HG03108 (cell line): ENCODE results near the gene PAX5.
A peak's percentile ranks its signal among the peaks of the same experiment; 100 is the strongest.
"Not testable (repeated sequence)": the region's sequence is repeated elsewhere in the genome, so short reads cannot be mapped to it uniquely, and the experiment has no call there.

Source experiments
- ATAC-seq: cut with Tn5 transposase; IDR thresholded peaks from one replicate; pipeline ENCODE4 v1.9.1; 2021; ENCODE audit warnings: moderate library complexity; ENCODE audit not compliant: unreplicated experiment

The PAX5 gene

DNA sequence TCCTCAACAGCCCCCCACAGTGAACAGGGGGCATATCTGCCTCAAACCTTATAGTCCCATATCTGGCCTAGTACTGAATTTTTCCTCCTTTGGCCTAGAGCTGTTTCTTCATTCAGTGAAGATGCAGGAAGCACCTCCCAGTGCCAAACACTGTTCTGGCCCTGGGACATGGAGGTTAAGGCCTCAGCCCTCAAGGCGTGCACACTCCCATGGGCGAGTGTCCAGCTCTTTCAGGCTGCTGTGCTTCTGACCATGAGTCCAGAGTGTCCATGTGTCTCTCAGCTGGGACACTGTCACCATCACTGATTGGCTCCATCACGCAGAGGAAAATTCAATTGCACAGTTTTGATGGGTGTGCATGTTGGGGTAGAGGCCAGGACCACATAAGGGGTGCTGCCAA is 151.5 kb downstream of the PAX5 start:
- no peak for ATAC-seq

DNA sequence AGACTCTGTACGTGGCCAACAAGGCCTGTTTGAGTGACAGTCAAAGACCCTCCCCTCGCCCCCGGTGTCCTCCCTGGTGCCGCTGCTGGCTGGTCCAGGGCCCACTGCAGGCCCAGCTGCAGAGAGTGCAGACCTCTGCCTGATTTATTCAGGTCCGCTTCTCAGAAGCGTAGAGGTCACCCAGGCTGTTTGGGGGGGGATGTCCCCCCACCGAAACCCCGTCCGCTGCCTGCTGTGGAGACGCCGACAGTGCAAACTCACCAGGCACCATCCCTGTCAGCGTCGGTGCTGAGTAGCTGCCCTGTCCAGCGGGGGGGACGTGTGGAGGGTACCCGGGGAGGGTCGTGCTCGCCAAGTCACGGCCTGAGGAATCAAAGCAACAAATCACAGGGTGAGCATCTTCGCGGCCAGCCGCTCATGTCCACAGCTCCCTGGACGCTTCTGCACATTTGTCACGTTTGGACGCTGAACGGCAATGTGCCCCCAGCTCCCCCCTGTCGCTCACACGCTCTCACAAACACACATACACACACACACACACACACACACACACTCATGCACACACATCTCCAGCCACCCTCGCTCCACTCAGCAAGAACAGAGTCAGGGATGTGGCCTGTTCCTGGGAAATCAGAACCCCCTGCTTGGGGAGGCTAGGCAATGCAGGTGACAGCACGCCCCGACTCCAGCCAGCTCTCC is 152.2 kb downstream of the PAX5 start:
- no peak for ATAC-seq

DNA sequence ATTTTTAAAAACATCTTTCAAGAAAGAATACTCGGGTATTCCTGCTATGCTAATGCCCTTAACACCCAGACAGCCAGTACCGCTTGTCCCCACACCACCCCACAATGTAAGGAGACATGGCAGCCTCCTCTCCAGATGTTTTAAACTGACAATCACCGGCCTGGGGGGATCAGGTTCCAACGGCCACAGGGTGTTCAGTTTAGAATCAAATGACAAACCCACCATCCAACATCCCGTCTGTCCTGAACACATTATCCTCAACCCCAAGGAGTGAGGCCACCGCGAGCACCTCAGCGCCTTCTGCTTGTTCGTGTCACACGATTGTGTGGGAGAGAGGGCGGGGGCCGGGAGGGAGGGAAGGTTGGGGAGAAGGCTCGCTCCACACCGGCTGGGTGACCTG is 152.8 kb downstream of the PAX5 start:
- ATAC-seq = no peak

DNA sequence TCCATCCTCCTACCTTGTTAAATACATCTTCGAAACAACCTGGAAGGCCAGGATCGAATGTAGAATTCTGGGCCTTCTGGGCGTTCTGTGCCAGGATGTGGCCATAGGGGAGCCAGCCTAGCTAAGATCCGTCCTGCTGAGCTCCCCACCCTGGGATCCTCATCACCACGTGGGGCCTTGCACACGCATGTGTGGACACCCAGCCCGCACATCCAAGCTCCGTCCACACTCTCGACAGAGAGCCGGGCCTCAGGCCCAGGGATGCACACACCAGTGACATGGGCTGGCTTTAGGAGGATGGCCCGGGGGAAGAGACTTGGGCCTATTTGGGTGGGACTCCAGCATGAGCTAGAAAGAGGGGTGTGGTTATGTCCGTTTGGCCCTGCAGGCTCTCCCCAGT is 154.0 kb downstream of the PAX5 start:
- no peak for ATAC-seq

DNA sequence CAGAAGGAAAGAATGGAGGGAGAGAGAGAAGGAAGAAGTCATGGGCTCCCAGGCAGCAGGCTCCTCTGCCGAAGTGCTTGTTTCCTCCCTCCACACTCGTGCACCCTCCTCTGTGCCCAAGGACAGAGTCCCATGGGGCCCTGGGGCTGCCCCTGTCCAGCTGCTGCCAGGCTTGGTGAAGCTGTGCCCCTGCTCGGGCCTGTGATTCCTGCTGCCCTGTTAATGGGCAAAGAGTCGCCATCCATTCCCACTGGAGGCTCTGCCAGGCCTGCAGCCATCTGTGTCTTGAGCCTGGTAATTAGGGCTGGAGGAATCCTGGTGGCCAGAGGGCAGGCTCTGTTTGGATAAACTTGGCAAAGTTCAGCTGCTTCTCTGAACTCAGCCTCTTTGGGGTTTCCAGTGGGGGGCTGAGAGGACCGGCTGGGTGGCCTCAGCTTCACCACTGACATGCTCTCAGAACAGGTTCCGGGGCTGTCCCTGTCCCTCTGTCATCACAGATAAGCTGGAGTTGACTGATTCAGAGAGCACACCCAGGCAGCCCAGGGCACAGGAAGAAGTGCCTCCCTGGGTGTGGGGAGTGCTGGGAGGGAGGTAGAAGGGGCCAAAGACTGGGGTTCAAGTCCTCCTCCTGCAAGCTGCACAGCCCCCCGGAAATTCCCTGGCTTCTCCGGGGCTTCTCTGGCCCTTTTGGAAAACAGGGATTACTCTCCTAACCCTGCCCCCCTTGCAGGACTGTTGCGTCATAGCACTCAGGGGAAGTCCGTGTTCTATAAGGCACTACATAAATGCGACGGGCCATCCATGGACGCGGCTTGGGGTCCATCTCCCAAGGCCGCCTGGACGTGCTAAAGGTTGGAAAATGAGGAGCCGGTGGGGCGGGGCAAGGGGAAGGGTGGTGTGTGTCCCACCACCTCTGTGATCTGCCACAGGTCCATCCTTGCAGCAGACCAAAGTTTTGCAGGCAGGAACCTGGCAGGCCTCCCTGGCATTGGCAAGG is 154.8 kb downstream of the PAX5 start:
- peak; percentile 72 for ATAC-seq

DNA sequence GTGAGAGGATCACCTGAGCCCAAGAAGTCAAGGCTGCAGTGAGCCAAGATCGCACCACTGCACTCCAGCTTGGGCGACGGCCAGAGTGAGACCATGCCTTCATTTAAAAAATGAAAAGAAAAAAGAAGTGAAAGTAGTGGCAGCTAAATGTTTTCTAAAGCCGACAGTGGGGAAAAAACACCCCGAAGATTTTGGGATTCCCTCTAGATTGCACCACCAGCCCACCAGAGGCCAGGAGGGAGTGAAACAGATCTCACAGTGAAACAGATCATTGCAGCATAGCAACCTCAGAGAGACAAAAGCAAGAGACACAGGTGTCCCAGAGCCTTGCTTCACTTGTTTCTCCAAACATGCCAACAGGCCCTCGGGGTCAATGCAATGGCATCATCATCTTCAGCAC is 156.8 kb downstream of the PAX5 start:
- ATAC-seq = no peak

DNA sequence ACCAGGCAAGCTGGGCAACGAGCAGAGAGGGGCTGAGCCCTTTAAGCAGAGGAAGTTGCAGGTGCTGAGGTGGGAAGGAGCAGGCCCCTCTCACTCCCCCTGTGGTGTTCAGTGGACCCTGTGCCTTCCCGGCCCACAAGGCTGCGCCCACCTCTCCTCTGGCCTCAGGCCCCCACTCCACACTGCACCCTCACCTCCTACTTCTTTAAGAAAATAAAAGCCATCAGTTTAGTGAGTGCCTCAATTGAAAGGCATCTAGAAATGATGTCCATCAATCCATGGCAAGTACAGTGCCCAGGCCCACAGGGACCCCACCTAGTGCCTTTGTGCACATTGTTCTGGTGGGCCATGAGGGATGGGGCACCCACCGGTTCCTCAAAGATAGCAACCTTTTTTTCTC is 158.0 kb downstream of the PAX5 start:
- ATAC-seq = no peak

DNA sequence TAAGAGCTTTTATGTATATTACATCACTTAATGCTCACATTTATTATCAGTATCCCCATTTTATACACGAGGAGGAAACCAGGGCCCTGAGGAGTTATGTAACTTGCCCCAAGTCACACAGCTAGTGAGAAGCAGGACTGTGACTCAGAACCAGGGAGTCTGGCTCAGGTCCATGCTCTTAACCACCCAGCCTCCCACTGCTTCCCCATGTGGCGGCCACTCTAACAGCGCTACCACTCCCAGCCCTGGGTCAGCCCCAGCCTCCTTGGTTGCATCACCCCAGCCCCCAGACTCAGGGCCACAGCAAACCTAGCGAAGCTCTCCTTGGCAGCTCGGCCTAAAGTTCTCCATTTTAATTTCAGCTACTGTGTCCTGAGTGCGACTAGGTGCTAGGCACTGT is 159.1 kb downstream of the PAX5 start:
- ATAC-seq = no peak

DNA sequence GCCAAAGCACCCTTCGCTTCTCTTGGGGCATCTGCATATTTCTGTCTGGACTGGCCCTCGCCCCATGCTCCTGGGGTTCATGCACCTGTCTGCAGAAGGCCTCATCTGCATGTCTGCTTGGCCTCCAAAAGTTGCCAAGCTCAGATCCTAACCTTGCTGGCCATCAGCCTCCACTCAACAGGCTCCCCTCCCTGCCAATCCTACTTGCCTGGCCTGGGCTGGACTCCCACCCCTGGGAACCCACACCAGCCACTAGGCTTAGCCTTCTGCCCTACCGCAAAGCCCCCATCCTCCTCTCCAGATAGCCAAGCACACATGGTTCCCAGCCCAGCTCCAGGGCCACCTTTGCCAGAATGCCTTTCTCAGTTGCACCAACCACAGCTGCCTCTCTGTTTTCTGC is 159.8 kb downstream of the PAX5 start:
- ATAC-seq = no peak

DNA sequence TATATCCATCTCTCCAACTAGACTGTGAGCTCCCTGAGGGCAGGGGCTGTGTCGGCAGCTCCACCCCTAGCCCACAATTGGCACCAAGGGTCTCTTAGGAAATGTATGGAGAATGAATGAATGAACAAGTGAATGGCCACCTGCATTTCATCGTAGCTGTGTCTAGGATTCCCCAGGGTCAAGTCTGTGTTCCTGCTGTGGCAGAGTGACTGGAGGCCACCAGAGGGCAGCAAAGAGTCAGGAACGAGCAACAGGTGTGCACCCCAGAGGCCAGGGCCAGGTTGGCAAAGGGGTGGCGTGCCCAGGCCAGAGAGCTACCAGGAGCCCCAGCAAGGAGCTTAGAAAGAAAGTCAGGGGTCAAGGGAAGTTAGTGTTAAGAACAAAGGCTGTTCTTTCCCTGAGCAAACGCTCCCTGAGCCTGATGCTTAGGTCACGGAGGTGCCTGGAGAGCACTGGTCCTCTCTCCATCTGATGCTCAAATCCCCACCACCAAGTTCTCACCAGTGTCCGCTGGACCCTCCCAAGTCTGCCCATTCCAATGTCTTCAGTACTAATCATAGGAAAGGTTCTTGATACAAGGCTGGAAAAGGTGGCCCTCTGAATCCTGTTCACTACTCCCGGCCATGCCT is 160.7 kb downstream of the PAX5 start:
- peak; percentile 54 for ATAC-seq

DNA sequence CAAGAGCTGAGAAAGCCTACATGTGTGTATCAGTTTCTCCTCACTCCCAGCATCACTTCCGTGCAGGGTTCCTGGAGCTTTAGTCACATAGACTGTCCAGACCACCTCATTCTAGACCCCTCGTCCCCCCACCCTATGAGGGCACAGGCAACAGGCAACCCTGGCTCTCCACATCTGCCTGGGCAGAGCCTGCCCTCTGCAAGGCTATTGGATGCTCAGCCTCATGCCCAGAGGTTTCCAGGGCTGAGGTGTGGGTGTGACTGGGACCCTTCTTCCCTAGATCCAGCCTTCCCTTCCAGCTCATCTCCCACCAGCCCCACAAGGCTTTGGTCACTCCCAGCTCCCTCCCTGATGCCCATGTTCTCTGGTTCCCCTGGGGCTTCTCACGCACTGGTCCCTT is 161.4 kb downstream of the PAX5 start:
- ATAC-seq = no peak

DNA sequence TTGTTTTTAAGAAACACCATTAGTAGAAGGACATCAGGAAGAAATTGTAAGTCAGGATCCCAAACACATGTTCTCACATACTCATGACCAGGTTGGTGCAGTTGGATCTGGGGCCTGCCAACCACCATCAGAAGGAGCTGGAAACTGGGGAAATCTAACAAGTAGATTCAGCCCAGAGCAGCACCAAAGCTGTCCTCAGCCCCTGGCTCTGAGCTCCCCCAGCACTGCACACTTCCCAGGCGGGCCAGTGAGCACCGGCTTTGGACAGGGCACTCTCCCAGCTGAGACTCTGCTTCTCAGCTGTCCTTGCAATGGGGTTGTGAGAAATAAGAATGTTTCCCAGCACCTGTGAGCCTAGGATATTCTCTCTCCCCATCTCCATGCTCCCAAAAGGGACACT is 162.5 kb downstream of the PAX5 start:
- ATAC-seq = no peak

DNA sequence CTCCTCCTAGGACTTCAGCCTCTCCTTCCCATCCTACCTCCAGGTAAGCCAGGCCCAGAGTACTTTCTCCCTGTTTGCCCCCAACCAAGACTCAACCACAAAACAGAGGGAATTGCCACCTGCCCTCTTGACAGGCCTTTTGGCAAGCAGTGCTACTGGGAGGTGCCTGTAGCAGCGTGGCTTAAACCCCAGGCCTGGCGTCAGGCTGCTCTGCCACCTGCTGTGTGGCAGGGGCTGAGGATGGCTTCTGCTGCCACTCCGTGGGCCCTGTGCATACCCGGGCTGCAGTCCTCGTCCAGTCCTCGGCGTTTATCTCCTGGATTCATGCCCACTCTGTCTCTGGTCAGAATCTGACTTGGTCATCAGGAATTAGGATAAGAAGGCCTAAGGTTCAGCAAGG is 163.1 kb downstream of the PAX5 start:
- no peak for ATAC-seq

DNA sequence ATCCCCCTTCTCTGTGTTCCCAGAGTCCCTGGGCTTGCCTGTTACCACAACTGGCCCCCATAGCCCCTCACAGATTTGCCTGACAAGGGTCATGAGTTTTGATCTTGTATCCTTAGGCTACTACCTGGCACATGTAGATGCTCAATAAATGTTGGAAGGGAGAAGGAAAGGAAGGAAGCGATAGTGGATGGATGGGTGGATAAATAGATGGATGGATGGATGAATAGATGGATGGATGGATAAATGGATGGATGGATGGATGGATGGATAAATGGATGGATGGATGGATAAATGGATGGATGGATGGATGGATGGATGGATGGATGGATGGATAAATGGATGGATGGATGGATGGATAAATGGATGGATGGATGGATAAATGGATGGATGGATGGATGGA is 164.5 kb downstream of the PAX5 start:
- ATAC-seq = not testable (repeated sequence)

DNA sequence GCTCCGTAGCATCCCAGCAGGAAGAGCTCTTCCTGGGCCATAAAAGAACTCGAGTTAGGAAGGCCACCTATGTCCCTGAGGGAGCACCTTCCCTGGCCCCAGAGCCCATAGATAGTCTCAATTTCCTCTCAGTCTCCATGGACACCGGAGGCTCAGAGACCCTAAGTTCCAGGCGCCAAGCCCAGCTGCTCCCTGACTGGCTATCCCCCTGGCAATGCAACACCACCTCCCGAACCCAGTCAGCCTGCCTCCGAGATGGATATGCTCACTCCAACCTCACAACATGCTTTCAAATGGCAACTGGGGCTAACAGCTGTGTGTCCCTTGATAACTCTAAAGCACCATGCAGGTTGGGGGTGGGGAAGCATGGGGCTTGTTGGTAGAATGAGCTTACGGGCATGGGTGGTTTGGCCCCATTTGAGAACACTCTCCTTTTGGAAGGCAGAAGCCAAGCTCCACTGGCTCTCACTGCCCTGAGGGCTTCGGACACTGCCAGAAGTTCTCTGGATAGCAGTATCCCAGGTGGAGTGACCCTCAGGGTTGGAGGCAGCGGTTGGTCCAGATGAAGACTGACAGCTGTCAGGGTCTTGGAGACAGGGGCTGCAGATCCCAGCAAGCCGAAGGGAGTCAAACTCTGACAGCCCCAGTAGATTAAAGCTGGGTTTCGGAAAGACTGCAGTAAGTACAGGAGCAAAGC is 165.3 kb downstream of the PAX5 start:
- no peak for ATAC-seq

DNA sequence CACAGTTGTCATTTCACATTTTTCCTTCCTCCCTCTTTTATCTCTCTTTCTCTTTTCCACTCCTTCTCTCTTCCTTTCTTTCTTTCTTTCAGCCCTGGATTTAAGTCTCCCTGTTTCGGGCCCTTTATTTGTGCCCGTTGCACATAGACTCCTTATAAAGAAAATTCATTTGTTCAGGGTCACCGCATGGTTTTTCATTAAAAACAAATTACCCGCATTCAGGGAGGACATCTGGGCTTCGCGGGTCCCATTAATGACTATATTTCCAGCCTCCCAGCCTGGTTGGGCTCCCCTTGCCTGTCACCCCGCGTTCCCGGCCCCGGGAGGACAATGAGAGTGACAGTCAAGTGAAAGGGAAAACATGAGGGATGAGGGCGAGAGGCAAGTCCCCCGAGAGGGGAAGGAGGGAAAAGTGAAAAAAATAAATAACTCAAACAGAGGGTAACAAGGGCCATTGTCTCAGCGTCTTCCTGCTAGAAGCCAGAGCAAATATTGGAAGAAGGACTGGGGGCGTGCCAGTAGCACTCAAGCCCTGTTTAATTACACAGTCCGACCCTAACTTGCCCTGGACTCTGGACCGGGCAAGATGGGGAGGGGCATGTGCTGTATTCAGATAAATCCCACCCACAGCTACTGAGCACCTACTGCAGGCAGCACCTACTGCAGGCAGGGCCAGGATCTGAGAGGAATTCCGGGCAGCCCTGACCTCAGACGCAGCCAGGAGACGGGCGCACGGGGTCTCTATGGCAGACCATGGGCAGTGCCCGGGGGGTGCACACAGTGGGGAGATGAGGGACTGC is 166.2 kb downstream of the PAX5 start:
- no peak for ATAC-seq

DNA sequence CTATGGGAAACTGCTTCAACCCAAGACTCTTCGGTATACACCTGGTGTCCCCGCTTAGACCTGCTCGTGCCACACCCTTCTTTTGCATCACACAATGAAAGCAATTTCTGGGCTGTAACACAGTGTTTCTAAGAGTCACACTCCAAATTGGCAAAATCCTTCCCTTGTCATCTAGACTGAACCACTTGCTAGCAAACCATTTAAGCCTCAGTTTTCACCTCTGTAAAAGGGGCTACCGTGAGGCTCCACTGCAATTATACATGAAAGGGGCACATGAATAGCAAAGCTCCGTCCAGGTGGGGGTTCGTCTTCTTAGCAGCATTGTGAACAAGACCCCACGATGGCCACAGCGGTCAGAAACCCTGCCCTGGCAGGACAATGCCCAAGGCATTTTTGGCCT is 166.8 kb downstream of the PAX5 start:
- ATAC-seq = no peak

DNA sequence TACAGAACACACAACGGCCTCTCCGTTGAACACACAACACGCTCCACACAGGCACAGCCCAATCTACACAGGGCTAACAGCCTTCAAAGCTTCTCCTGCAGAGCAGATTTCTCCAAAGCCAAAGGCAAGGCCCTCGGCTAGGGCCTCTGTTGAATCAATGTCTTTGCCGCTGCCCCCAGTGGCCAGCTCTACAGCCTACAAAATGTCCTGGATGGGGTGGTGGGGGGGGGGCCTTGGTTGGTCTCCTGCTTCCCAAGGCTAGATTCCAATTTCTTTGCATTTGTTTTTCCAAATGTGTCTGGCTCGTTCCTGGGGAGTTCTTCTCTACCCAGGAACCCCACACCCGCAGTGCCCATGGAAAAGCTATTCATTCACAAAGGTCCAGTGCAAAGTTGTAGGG is 167.2 kb downstream of the PAX5 start:
- ATAC-seq = no peak

DNA sequence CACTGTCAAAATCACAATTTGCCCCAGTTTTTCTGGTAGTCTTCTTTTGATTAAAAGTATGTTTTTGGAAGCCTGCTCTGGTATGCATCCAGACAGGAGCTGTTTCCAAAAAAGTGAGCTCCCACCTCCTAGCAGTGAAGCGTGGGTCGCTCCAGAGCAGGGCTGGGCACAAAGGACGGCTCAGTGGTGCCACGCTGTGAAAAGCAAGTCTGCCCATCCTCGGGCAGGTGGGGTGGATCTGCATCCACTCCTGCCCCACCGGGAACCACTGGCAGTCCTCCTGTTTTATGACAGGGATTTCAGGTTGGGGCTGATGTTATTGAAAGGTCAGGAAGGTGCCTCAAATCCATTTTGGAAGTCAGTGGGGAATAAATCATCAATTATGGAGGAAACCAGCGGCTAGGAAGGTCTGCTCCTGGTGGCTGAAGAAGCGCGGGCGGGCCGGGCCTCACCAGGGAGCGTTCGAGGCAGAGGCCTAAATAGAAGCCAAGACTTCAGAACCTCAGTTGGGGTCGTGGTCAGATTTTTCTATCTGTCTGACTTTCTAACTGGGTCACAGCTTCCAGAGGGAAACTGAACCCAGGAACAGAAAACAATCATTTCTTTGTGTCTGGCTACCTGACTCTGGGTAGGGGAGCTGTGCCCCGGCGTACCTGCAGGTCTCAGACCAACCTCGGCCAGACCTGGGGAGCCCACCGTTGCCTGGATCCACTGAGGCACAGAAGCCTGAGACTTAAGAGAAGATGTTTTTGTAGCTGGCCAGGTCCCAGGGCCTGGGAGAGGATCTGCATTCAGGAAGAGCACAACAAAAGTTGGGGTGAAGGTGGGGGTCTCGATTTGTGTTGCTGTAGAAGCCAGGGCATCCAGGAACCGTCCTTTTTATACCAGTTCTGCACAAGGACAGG is 168.1 kb downstream of the PAX5 start:
- no peak for ATAC-seq
